HEK293T (cell line): ENCODE results near the gene PRKAG2.

Experiments used
- ARNT ChIP-seq: fragments of 450-650 bp; IDR thresholded peaks from 2 replicates; pipeline ENCODE4 v1.6.1; 2017; ENCODE audit warnings: mild to moderate bottlenecking
- BHLHE40 ChIP-seq: fragments of 450-650 bp; IDR thresholded peaks from 2 replicates; pipeline ENCODE4 v1.6.1; 2016; ENCODE audit warnings: mild to moderate bottlenecking, moderate library complexity, borderline replicate concordance
- FOXA1 ChIP-seq: fragments of 450-650 bp; IDR thresholded peaks from 2 replicates; pipeline ENCODE4 v1.6.1; 2016; ENCODE audit warnings: mild to moderate bottlenecking
- FOXM1 ChIP-seq: fragments of 450-650 bp; IDR thresholded peaks from 2 replicates; pipeline ENCODE4 v1.6.1; 2017; ENCODE audit warnings: mild to moderate bottlenecking, borderline replicate concordance
- HDGF ChIP-seq: fragments of 450-650 bp; IDR thresholded peaks from 2 replicates; pipeline ENCODE4 v1.6.1; 2017; ENCODE audit warnings: antibody characterized with exemption, borderline replicate concordance
- L3MBTL2 ChIP-seq: fragments of 450-650 bp; conservative IDR thresholded peaks from 2 replicates; pipeline ENCODE4 v1.6.1; 2016; ENCODE audit warnings: mild to moderate bottlenecking
- NFRKB ChIP-seq: fragments of 450-650 bp; IDR thresholded peaks from 2 replicates; pipeline ENCODE4 v1.6.1; 2016; ENCODE audit warnings: mild to moderate bottlenecking, moderate library complexity
- SP1 ChIP-seq: fragments of 450-650 bp; IDR thresholded peaks from 2 replicates; pipeline ENCODE4 v1.6.1; 2017
- ZNF384 ChIP-seq: fragments of 450-650 bp; IDR thresholded peaks from 2 replicates; pipeline ENCODE4 v1.6.1; 2016

- TF ChIP-seq BHLHE40 (no peak), FOXM1 (no peak), ARNT (no peak), FOXA1 (no peak), L3MBTL2 (no peak), ZNF384 (no peak), NFRKB (no peak), SP1 (no peak), HDGF (no peak)
Measured at GRCh38 chr7:151849008-151849878, 27.7 kb downstream of the PRKAG2 start.
